ENCODE data around the gene AWAT1.

DNA sequence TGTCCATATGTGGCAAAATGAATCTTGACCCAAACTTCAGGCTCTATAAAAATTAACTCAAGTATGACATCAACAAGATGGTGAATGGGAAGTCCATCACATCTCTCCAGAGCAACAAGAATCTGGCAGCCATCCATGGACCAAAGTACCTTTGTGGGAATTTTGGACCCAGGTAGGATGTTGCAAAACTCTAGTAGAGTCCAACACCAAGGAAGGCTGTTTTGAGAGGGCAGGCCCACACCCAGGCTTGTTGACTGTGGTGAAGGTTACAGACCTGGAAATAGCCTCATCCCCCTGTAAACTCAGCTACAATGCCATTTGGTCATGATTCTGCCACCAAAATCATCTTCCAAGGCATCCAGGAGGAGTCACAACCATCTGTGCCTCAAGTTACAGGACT is 44.2 kb upstream of the AWAT1 start:
- TF ChIP-seq, protein P1, sequence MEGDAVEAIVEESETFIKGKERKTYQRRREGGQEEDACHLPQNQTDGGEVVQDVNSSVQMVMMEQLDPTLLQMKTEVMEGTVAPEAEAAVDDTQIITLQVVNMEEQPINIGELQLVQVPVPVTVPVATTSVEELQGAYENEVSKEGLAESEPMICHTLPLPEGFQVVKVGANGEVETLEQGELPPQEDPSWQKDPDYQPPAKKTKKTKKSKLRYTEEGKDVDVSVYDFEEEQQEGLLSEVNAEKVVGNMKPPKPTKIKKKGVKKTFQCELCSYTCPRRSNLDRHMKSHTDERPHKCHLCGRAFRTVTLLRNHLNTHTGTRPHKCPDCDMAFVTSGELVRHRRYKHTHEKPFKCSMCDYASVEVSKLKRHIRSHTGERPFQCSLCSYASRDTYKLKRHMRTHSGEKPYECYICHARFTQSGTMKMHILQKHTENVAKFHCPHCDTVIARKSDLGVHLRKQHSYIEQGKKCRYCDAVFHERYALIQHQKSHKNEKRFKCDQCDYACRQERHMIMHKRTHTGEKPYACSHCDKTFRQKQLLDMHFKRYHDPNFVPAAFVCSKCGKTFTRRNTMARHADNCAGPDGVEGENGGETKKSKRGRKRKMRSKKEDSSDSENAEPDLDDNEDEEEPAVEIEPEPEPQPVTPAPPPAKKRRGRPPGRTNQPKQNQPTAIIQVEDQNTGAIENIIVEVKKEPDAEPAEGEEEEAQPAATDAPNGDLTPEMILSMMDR (IDR thresholded peaks at IDR 0.05) = no peak
- TF ChIP-seq ZFX (IDR thresholded peaks at IDR 0.05; ENCODE audit: borderline replicate concordance) = no peak
